ENCODE results near the gene RBM22. TPM values are rescaled to one million over a fixed set of nuclear protein-coding genes. Genes with fewer than 3 reads are reported as not detected.
"Not testable (repeated sequence)": the region's sequence is repeated elsewhere in the genome, so short reads cannot be mapped to it uniquely, and the experiment has no call there.

RBM22 gene
- total RNA-seq (ENCODE audit: unreplicated experiment), result 39.3 TPM
- long read RNA-seq, transcript RBM22-201 (11 exons, 2,342 nt), result major isoform, 14 of 19 reads
- long read RNA-seq, partial matches to known transcripts, result 4 of 19 reads
- long read RNA-seq, other reads (novel, unspliced or antisense), result 1 of 19 reads

- Mint-ChIP-seq H3K9me3 (ENCODE audit: unreplicated experiment) (no peaks in the 10 kb centered on the region), H3K27me3 (ENCODE audit: unreplicated experiment) (no peaks in the 10 kb centered on the region), H3K36me3 (ENCODE audit: unreplicated experiment) (peaks cover 4% of the 10 kb centered on the region), H3K4me3 (ENCODE audit: unreplicated experiment) (no peak within 1 kb of the TSS), H3K4me1 (ENCODE audit: low read depth, unreplicated experiment) (no peaks in the 10 kb centered on the region), H3K27ac (ENCODE audit: unreplicated experiment) (no peak within 1 kb of the TSS)
- TF ChIP-seq CTCF (IDR thresholded peaks at IDR 0.05; ENCODE audit: partially characterized antibody, unreplicated experiment), result peak; percentile 57
- DNase-seq, result peak; percentile 93
Observed at GRCh38 chr5:150700594-150701377, at the start of gene RBM22. TSS of gene RBM22 (minus strand) at chr5:150701062. CDS start at chr5:150700985, 77 bp downstream.

GRCh38 chr5:150750469-150750868 lies 49.6 kb upstream of the RBM22 start:
- Mint-ChIP-seq H3K27ac (ENCODE audit: unreplicated experiment) (no peak overlapping the region), H3K9me3 (ENCODE audit: unreplicated experiment) (no peaks in the 10 kb centered on the region), H3K4me1 (ENCODE audit: low read depth, unreplicated experiment) (no peaks in the 10 kb centered on the region), H3K4me3 (ENCODE audit: unreplicated experiment) (no peak overlapping the region), H3K36me3 (ENCODE audit: unreplicated experiment) (peaks cover under 1% of the 10 kb centered on the region), H3K27me3 (ENCODE audit: unreplicated experiment) (no peaks in the 10 kb centered on the region)
- DNase-seq, result no peak
- TF ChIP-seq CTCF (IDR thresholded peaks at IDR 0.05; ENCODE audit: partially characterized antibody, unreplicated experiment), result no peak

- not testable (repeated sequence) for H3K4me1 Mint-ChIP-seq (ENCODE audit: low read depth, unreplicated experiment); H3K27me3 Mint-ChIP-seq (ENCODE audit: unreplicated experiment); H3K4me3 Mint-ChIP-seq (ENCODE audit: unreplicated experiment); H3K9me3 Mint-ChIP-seq (ENCODE audit: unreplicated experiment); H3K27ac Mint-ChIP-seq (ENCODE audit: unreplicated experiment); DNase-seq
- H3K36me3 Mint-ChIP-seq (ENCODE audit: unreplicated experiment), result peaks cover 19% of the 10 kb centered on the region
Observed at GRCh38 chr5:150743142-150743488, 42.3 kb upstream of the RBM22 start.

GRCh38 chr5:150742455-150743141 lies 41.7 kb upstream of the RBM22 start:
- DNase-seq; H3K27me3 Mint-ChIP-seq (ENCODE audit: unreplicated experiment); H3K4me1 Mint-ChIP-seq (ENCODE audit: low read depth, unreplicated experiment); H3K9me3 Mint-ChIP-seq (ENCODE audit: unreplicated experiment); H3K27ac Mint-ChIP-seq (ENCODE audit: unreplicated experiment); H3K4me3 Mint-ChIP-seq (ENCODE audit: unreplicated experiment): not testable (repeated sequence)
- peaks cover 19% of the 10 kb centered on the region for H3K36me3 Mint-ChIP-seq (ENCODE audit: unreplicated experiment)

- no peak overlapping the region for H3K27ac Mint-ChIP-seq (ENCODE audit: unreplicated experiment)
- DNase-seq, result no peak
- no peaks in the 10 kb centered on the region for H3K4me1 Mint-ChIP-seq (ENCODE audit: low read depth, unreplicated experiment)
- H3K9me3 Mint-ChIP-seq (ENCODE audit: unreplicated experiment), result peaks cover 5% of the 10 kb centered on the region
- H3K4me3 Mint-ChIP-seq (ENCODE audit: unreplicated experiment), result no peak overlapping the region
- no peak for TF ChIP-seq CTCF (IDR thresholded peaks at IDR 0.05; ENCODE audit: partially characterized antibody, unreplicated experiment)
- peaks cover 22% of the 10 kb centered on the region for H3K36me3 Mint-ChIP-seq (ENCODE audit: unreplicated experiment)
- peaks cover 2% of the 10 kb centered on the region for H3K27me3 Mint-ChIP-seq (ENCODE audit: unreplicated experiment)
Observed at GRCh38 chr5:150740992-150741391, 40.1 kb upstream of the RBM22 start.

- Mint-ChIP-seq H3K4me1 (ENCODE audit: low read depth, unreplicated experiment) (no peaks in the 10 kb centered on the region), H3K36me3 (ENCODE audit: unreplicated experiment) (peaks cover 22% of the 10 kb centered on the region), H3K27ac (ENCODE audit: unreplicated experiment) (no peak overlapping the region), H3K27me3 (ENCODE audit: unreplicated experiment) (no peaks in the 10 kb centered on the region), H3K9me3 (ENCODE audit: unreplicated experiment) (peaks cover 6% of the 10 kb centered on the region), H3K4me3 (ENCODE audit: unreplicated experiment) (no peak overlapping the region)
- no peak for DNase-seq
- TF ChIP-seq CTCF (IDR thresholded peaks at IDR 0.05; ENCODE audit: partially characterized antibody, unreplicated experiment), result no peak
Observed at GRCh38 chr5:150738862-150739261, 38.0 kb upstream of the RBM22 start.
